Testis (tissue), 3 donors: Measurements from ENCODE around the gene C11orf24. TPM values are rescaled to one million over a fixed set of nuclear protein-coding genes. Genes with fewer than 3 reads are reported as not detected.

ENCODE experiments used
- DNase-seq: peaks from one replicate; pipeline ENCODE4 v3.0.0-alpha.2; 2019
- H3K27ac ChIP-seq, 2 donors: fragments of 200-600 bp; sonication (generic); one replicate each; pipeline ENCODE4 v1.5.1; 2019
- H3K27me3 ChIP-seq: fragments of 200-600 bp; sonication (generic); one replicate; pipeline ENCODE4 v1.5.1; 2019
- H3K36me3 ChIP-seq: fragments of 200-600 bp; sonication (generic); one replicate; pipeline ENCODE4 v1.5.1; 2017; ENCODE audit warnings: low read depth; ENCODE audit errors: missing control alignments
- H3K4me1 ChIP-seq: fragments of 200-600 bp; sonication (generic); one replicate; pipeline ENCODE4 v1.5.1; 2019
- H3K4me3 ChIP-seq, 2 donors: fragments of 200-600 bp; sonication (generic); one replicate each; pipeline ENCODE4 v1.5.1; 2017 to 2019
- H3K9me3 ChIP-seq: fragments of 200-600 bp; sonication (generic); one replicate; pipeline ENCODE4 v1.5.1; 2017
- POLR2A ChIP-seq: fragments of 450-650 bp; IDR thresholded peaks from one replicate; pipeline ENCODE4 v1.6.1; 2017; ENCODE audit warnings: antibody characterized with exemption, mild to moderate bottlenecking, moderate library complexity
- WGBS, 2 donors: methylation state at CpG; one replicate each; pipeline ENCODE4 v1.1.5; 2018; 5-methylcytosine and 5-hydroxymethylcytosine counted together
- intact Hi-C: fragments of 100-400 bp; cut with DNase I; formaldehyde crosslinking; loops from one replicate; pipeline ENCODE4 v1.15.1; 2023; ENCODE audit warnings: low total_unique reads
- polyA plus RNA-seq: library from polyadenylated mRNA; stranded (reverse); fragments of 350-450 nt; fragmentation: Illumina TruSeq; extraction: RNeasy Lipid Tissue Mini Kit (QIAGEN cat#74804); gene quantifications from one replicate; pipeline ENCODE4 v1.2.3, GENCODE V29; 2014; ENCODE audit warnings: low read depth, low replicate concordance; ENCODE audit not compliant: insufficient read depth
- total RNA-seq, 2 donors: library from RNA; depleted of rRNA; stranded (reverse); fragments of >200 nt; gene quantifications; one replicate each; pipeline ENCODE4 v1.2.3, GENCODE V29; 2016
- TF ChIP-seq, protein P1 (sequence below), 3 experiments: fragments of 450-650 bp in 2 of 3; fragments of 200-600 bp in 1 of 3; sonication (generic) in 1 of 3; IDR thresholded peaks; one replicate each; pipeline ENCODE4 v1.5.1; 2016 to 2019; ENCODE audit warnings: antibody characterized with exemption in 3 of 3, mild to moderate bottlenecking in 2 of 3, moderate library complexity in 1 of 3

The C11orf24 gene
- total and polyA plus RNA-seq, 3 donors from 2014 or later = 29.6 to 87.7 (median 65.7) TPM

DNA sequence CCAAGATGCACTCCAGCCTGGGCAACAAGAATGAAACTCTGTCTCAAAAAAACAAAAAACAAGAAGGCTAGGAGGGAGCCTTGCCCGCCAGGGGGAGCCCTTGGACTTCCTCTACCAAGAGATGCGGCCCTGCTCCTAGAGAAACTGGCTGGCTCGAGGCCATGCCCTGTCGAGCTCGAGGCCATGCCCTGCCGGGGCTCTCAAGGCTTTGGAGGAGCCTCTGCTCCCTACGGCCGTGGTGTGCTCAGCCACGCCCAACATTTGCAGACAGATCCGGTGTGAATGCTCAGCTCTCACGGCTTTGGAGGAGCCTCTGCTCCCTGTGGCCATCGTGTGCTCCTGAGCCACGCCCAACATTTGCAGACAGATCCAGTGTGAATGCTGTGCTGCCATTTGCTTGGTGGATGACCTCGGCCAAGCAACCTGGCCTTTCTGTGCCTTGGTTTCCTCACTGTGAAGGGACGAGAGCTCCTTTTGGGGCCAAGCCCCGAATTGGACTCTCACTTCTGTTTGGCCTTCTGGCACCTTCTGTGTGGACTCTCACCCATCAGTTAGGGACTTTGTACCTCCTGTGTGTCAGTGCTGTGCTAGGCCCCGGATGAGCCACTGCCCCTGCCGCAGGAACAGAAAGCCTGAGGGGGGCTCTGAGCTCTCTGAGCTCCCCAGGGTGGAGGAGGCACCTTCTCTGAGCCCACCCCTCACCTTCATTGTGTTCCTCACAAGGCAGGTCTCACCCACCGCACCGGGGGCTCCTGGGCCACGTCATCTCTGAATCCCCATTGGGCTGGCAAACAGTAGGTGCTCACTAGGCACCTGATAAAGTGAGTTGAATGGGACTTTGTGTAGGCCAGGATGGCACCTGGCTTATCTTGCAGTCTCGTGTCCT is 14.1 kb downstream of the C11orf24 start:
- H3K4me1 ChIP-seq = peaks cover 17% of the 10 kb centered on the region
- peak; percentile 98 for DNase-seq
- H3K27ac ChIP-seq = no peak overlapping the region
- WGBS, 2 donors = 54 to 57% methylated on average over 13 to 22 of the region's 22 CpGs
- no peaks in the 10 kb centered on the region for H3K36me3 ChIP-seq
- no peaks in the 10 kb centered on the region for H3K9me3 ChIP-seq
- TF ChIP-seq POLR2A = no peak
- TF ChIP-seq, protein P1, sequence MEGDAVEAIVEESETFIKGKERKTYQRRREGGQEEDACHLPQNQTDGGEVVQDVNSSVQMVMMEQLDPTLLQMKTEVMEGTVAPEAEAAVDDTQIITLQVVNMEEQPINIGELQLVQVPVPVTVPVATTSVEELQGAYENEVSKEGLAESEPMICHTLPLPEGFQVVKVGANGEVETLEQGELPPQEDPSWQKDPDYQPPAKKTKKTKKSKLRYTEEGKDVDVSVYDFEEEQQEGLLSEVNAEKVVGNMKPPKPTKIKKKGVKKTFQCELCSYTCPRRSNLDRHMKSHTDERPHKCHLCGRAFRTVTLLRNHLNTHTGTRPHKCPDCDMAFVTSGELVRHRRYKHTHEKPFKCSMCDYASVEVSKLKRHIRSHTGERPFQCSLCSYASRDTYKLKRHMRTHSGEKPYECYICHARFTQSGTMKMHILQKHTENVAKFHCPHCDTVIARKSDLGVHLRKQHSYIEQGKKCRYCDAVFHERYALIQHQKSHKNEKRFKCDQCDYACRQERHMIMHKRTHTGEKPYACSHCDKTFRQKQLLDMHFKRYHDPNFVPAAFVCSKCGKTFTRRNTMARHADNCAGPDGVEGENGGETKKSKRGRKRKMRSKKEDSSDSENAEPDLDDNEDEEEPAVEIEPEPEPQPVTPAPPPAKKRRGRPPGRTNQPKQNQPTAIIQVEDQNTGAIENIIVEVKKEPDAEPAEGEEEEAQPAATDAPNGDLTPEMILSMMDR (IDR thresholded peaks at IDR 0.05) = peak; percentile 86 to 90 (median 88)
- no peak overlapping the region for H3K4me3 ChIP-seq
- intact Hi-C loops = no loop called here
- H3K27me3 ChIP-seq = no peaks in the 10 kb centered on the region

DNA sequence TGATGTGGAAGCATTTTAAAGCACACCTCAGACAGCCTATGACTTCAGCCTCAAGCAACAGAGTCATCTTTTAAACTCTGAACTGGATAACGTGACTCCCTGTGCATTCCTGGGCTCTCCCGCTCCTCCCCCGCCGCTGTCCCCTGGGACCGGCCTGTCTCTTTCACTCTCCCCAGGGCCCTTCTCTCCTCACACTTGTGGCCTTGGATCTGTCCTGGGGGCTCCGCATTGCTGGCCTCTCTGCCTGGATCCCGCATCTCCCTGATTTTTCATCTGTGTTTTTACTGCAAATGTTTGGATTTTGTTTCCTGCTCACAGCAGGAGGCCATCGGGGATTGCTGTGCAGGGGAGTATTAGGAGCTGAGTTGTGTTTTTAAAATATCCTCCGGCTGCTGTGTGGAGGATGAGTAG is 15.4 kb downstream of the C11orf24 start:
- no peaks in the 10 kb centered on the region for H3K9me3 ChIP-seq
- peak; percentile 46 for DNase-seq
- H3K36me3 ChIP-seq = no peaks in the 10 kb centered on the region
- intact Hi-C loops = no loop called here
- TF ChIP-seq POLR2A = no peak
- TF ChIP-seq, protein P1 (IDR thresholded peaks at IDR 0.05) = no peak
- no peak overlapping the region for H3K27ac ChIP-seq
- no peaks in the 10 kb centered on the region for H3K27me3 ChIP-seq
- H3K4me1 ChIP-seq = peaks cover 17% of the 10 kb centered on the region
- H3K4me3 ChIP-seq = no peak overlapping the region
- 27 to 41% methylated on average over 9 of the region's 9 CpGs for WGBS, 2 donors

DNA sequence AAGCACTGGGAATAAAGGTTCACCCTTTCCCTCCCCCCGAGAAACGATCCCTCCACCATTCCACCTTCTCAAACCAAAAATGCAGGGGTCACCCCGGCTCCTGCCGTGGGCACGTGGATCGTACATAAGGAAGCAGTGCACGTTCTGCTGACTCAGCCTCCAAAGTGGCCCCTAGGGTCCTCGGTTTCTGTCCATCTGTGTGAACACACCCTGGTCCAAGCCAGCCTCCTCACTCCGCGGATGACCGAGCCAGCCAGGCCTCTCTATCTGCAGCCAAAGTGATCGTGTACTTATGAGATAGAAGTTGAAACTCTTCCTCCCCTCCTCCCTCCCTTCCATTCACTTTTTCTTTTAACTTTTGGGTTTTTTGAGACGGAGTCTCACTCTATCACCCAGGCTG is 16.2 kb downstream of the C11orf24 start:
- Histone ChIP-seq H3K4me3 (no peak overlapping the region), H3K27ac (no peak overlapping the region), H3K27me3 (no peaks in the 10 kb centered on the region), H3K9me3 (no peaks in the 10 kb centered on the region), H3K36me3 (no peaks in the 10 kb centered on the region), H3K4me1 (peaks cover 17% of the 10 kb centered on the region)
- WGBS, 2 donors = 58 to 61% methylated on average over 13 of the region's 13 CpGs
- intact Hi-C loops = no loop called here
- no peak for TF ChIP-seq POLR2A
- TF ChIP-seq, protein P1 (IDR thresholded peaks at IDR 0.05) = no peak
- DNase-seq = no peak

DNA sequence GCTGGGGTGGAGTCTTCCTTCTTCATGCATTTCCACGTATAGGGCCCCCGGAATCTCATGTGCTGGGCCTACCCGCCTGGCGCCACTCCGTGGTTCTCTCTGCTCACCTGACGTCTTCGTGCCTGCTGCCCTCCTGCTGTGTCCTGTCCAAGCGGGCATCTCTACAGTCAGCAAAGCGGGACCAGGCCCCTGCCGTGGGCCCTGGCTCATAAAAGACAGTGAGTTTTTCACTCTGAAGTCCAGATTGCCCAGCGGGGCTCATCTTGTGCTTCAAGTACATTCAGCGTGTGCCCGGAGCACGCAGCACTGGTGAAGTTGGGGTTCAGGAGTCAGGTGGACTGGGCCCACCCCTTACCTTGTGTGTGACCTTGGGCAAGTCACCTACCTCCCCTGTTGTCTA is 17.4 kb downstream of the C11orf24 start:
- Histone ChIP-seq H3K9me3 (no peaks in the 10 kb centered on the region), H3K27me3 (no peaks in the 10 kb centered on the region), H3K4me1 (peaks cover 17% of the 10 kb centered on the region), H3K27ac (no peak overlapping the region), H3K4me3 (no peak overlapping the region), H3K36me3 (no peaks in the 10 kb centered on the region)
- 93 to 94% methylated on average over 13 to 14 of the region's 14 CpGs for WGBS, 2 donors
- TF ChIP-seq, protein P1 (IDR thresholded peaks at IDR 0.05) = no peak
- TF ChIP-seq POLR2A = no peak
- intact Hi-C loops = no loop called here
- no peak for DNase-seq
